ENCODE results near the gene BFSP1. TPM values are rescaled to one million over a fixed set of nuclear protein-coding genes. Genes with fewer than 3 reads are reported as not detected.

The BFSP1 gene
- total RNA-seq, 4 donors from 2014 or later = 1.5 to 5.1 (median 3.1) TPM

- no peak for DNase-seq
- intact Hi-C loops (cut with DNase I; ENCODE audit: low total_unique reads) = loop anchor here (5.0 kb wide), 1 partner anchor 116 kb away; no protein-coding TSS in a partner anchor
- no peak overlapping the region for H3K27ac ChIP-seq
These were observed 30.4 kb downstream of the BFSP1 start for GRCh38 chr20:17500826-17501225.

GRCh38 chr20:17500271-17500670, 30.9 kb downstream of the BFSP1 start:
- DNase-seq = no peak
- intact Hi-C loops (cut with DNase I; ENCODE audit: low total_unique reads) = loop anchor here (5.0 kb wide), 1 partner anchor 117 kb away; no protein-coding TSS in a partner anchor
- H3K9me3 ChIP-seq = no peaks in the 10 kb centered on the region

More at GRCh38 chr20:17500826-17501225, 30.4 kb downstream of the BFSP1 start:
- H3K9me3 ChIP-seq = no peaks in the 10 kb centered on the region
- H3K27me3 ChIP-seq = no peaks in the 10 kb centered on the region
- no peaks in the 10 kb centered on the region for H3K4me1 ChIP-seq
- no peaks in the 10 kb centered on the region for H3K36me3 ChIP-seq
- H3K4me3 ChIP-seq = no peak overlapping the region
- no peak for TF ChIP-seq POLR2A (IDR thresholded peaks at IDR 0.05)
- no peak for TF ChIP-seq CTCF (IDR thresholded peaks at IDR 0.05)

GRCh38 chr20:17499041-17499440, 32.1 kb downstream of the BFSP1 start:
- intact Hi-C loops (cut with DNase I; ENCODE audit: low total_unique reads) = no loop called here
- no peak for DNase-seq
- H3K4me1 ChIP-seq = no peaks in the 10 kb centered on the region

More at GRCh38 chr20:17500271-17500670, 30.9 kb downstream of the BFSP1 start:
- H3K27ac ChIP-seq = no peak overlapping the region
- TF ChIP-seq CTCF (IDR thresholded peaks at IDR 0.05) (no peak), POLR2A (IDR thresholded peaks at IDR 0.05) (no peak)
- H3K4me1 ChIP-seq = no peaks in the 10 kb centered on the region
- no peak overlapping the region for H3K4me3 ChIP-seq
- no peaks in the 10 kb centered on the region for H3K27me3 ChIP-seq
- no peaks in the 10 kb centered on the region for H3K36me3 ChIP-seq

GRCh38 chr20:17498641-17499040, 32.5 kb downstream of the BFSP1 start:
- Histone ChIP-seq H3K4me1 (no peaks in the 10 kb centered on the region), H3K4me3 (no peak overlapping the region), H3K9me3 (no peaks in the 10 kb centered on the region), H3K36me3 (no peaks in the 10 kb centered on the region), H3K27me3 (no peaks in the 10 kb centered on the region), H3K27ac (no peak overlapping the region)
- no peak for DNase-seq
- TF ChIP-seq POLR2A (IDR thresholded peaks at IDR 0.05) (no peak), CTCF (IDR thresholded peaks at IDR 0.05) (no peak)
- intact Hi-C loops (cut with DNase I; ENCODE audit: low total_unique reads) = no loop called here

More at GRCh38 chr20:17499041-17499440, 32.1 kb downstream of the BFSP1 start:
- no peaks in the 10 kb centered on the region for H3K36me3 ChIP-seq
- TF ChIP-seq CTCF (IDR thresholded peaks at IDR 0.05) (no peak), POLR2A (IDR thresholded peaks at IDR 0.05) (no peak)
- H3K4me3 ChIP-seq = no peak overlapping the region
- no peaks in the 10 kb centered on the region for H3K9me3 ChIP-seq
- no peaks in the 10 kb centered on the region for H3K27me3 ChIP-seq
- H3K27ac ChIP-seq = no peak overlapping the region

- Histone ChIP-seq H3K4me3 (no peak overlapping the region), H3K27ac (no peak overlapping the region), H3K36me3 (no peaks in the 10 kb centered on the region), H3K9me3 (no peaks in the 10 kb centered on the region), H3K27me3 (no peaks in the 10 kb centered on the region), H3K4me1 (no peaks in the 10 kb centered on the region)
- intact Hi-C loops (cut with DNase I; ENCODE audit: low total_unique reads) = no loop called here
- no peak for DNase-seq
- TF ChIP-seq POLR2A (IDR thresholded peaks at IDR 0.05) (no peak), CTCF (IDR thresholded peaks at IDR 0.05) (no peak)
These were observed 33.2 kb downstream of the BFSP1 start for GRCh38 chr20:17497821-17498580.
